A549 (cell line): ENCODE measurements around the gene CHM. TPM values are rescaled to one million over a fixed set of nuclear protein-coding genes. Genes with fewer than 3 reads are reported as not detected.

Source experiments
- ATAC-seq, 2 experiments: fragments of 200-7000 bp in 1 of 2; fragments of >200 bp in 1 of 2; cut with Nextera tagmentation in 1 of 2; cut with Tn5 transposase in 1 of 2; 3 replicates each; pipeline versions ENCODE4 v1.8.0 to v1.9.1; 2018 to 2020; ENCODE audit warnings: mild to moderate bottlenecking in 1 of 2, moderate library complexity in 1 of 2
- CTCF ChIA-PET: fragments of 300-600 bp; sonication (Branson Sonifier 250); formaldehyde crosslinking; extraction: SDS; loops from one replicate; lab custom pipeline; 2021; ENCODE audit warnings: antibody characterized with exemption, inconsistent platforms; lab: Yijun Ruan, JAX
- POLR2A ChIA-PET: fragments of 350-600 bp; formaldehyde crosslinking; extraction: SDS; loops from one replicate; lab custom pipeline; 2021; ENCODE audit warnings: antibody characterized with exemption, inconsistent platforms; lab: Yijun Ruan, JAX
- DNase-seq, 2 experiments: peaks; one replicate each; pipeline versions ENCODE4 v3.0.0 to v3.0.0-alpha.2; 2011 to 2016; ENCODE audit warnings: low read depth in 1 of 2, low spot score in 1 of 2
- FAIRE-seq: peaks from 2 replicates; lab custom pipeline; 2011; peaks lifted over from hg19 to GRCh38; lab: Jason Lieb, UNC
- H3K27ac ChIP-seq, 2 experiments: fragments of >200 bp; sonication (Bioruptor Twin); formaldehyde crosslinking; 3 replicates each; pipeline ENCODE4 v1.5.1; 2016 to 2017
- H3K4me1 ChIP-seq: fragments of >200 bp; sonication (Bioruptor Twin); formaldehyde crosslinking; 3 replicates; pipeline ENCODE4 v1.6.1; 2016
- H3K4me2 ChIP-seq: fragments of >200 bp; sonication (Bioruptor Twin); formaldehyde crosslinking; 3 replicates; pipeline ENCODE4 v1.6.1; 2016
- H3K4me3 ChIP-seq: fragments of >200 bp; sonication (Bioruptor Twin); formaldehyde crosslinking; 3 replicates; pipeline ENCODE4 v1.5.1; 2016
- H3K9me3 ChIP-seq: fragments of >200 bp; sonication (Bioruptor Twin); formaldehyde crosslinking; 3 replicates; pipeline ENCODE4 v1.6.1; 2016
- CBX2 ChIP-seq: fragments of 200-600 bp; sonication (generic); IDR thresholded peaks from 2 replicates; pipeline ENCODE4 v1.6.1; 2016; ENCODE audit warnings: low read depth, mild to moderate bottlenecking, borderline replicate concordance
- CEBPB ChIP-seq, 2 experiments: fragments of >200 bp in 1 of 2; sonication (Bioruptor Twin) in 1 of 2; formaldehyde crosslinking in 1 of 2; IDR thresholded peaks; 2 replicates each; pipeline ENCODE4 v1.6.1; 2012 to 2016
- CHD4 ChIP-seq: fragments of 200-600 bp; sonication (generic); IDR thresholded peaks from 2 replicates; pipeline ENCODE4 v1.6.1; 2016; ENCODE audit warnings: antibody characterized with exemption, mild to moderate bottlenecking, borderline replicate concordance
- EHMT2 ChIP-seq: fragments of 200-600 bp; sonication (generic); IDR thresholded peaks from 2 replicates; pipeline ENCODE4 v1.6.1; 2016; ENCODE audit warnings: antibody characterized with exemption, low read depth, mild to moderate bottlenecking, moderate library complexity
- EP300 ChIP-seq, 2 experiments: fragments of >200 bp; sonication (Bioruptor Twin); formaldehyde crosslinking; IDR thresholded peaks; 2 replicates in 1 of 2; 3 replicates in 1 of 2; pipeline ENCODE4 v1.6.1; 2016 to 2017
- ESRRA ChIP-seq: fragments of 150-350 bp; IDR thresholded peaks from 2 replicates; pipeline ENCODE4 v1.6.1; 2014; ENCODE audit warnings: mild to moderate bottlenecking, low read length, borderline replicate concordance
- FOXS1 ChIP-seq: fragments of 250-450 bp; sonication (Bioruptor Pico); IDR thresholded peaks from 2 replicates; pipeline ENCODE4 v1.5.0; 2020; ENCODE audit warnings: mild to moderate bottlenecking, moderate library complexity
- GATA3 ChIP-seq: IDR thresholded peaks from 2 replicates; pipeline ENCODE4 v1.6.1; 2012; ENCODE audit warnings: borderline replicate concordance
- JUN ChIP-seq, 2 experiments: fragments of >200 bp; sonication (Bioruptor Twin); formaldehyde crosslinking; IDR thresholded peaks; 2 replicates in 1 of 2; 3 replicates in 1 of 2; pipeline ENCODE4 v1.6.1; 2016 to 2017
- JUNB ChIP-seq: fragments of >200 bp; sonication (Bioruptor Twin); formaldehyde crosslinking; IDR thresholded peaks from 2 replicates; pipeline ENCODE4 v1.6.1; 2016
- KDM5A ChIP-seq: fragments of 200-600 bp; sonication (generic); IDR thresholded peaks from 2 replicates; pipeline ENCODE4 v1.6.1; 2016; ENCODE audit warnings: antibody characterized with exemption, mild to moderate bottlenecking
- MAFK ChIP-seq: fragments of 450-650 bp; IDR thresholded peaks from 2 replicates; pipeline ENCODE4 v1.6.1; 2014; ENCODE audit not compliant: partially characterized antibody
- MAZ ChIP-seq: fragments of 150-350 bp; IDR thresholded peaks from 2 replicates; pipeline ENCODE4 v1.6.1; 2014; ENCODE audit warnings: antibody characterized with exemption, low read depth, low read length, borderline replicate concordance
- MYC ChIP-seq: IDR thresholded peaks from 2 replicates; pipeline ENCODE4 v1.6.1; 2012; ENCODE audit warnings: mild to moderate bottlenecking, inconsistent platforms, low read length, improper control_type of control experiment, borderline replicate concordance
- POLR2A ChIP-seq: IDR thresholded peaks from 2 replicates; pipeline ENCODE4 v1.6.1; 2012; ENCODE audit warnings: mild to moderate bottlenecking, low read length
- POLR2AphosphoS2 ChIP-seq: conservative IDR thresholded peaks from 2 replicates; pipeline ENCODE4 v1.6.1; 2012; ENCODE audit warnings: low read length, improper control_type of control experiment, inconsistent platforms
- RAD21 ChIP-seq, 2 experiments: fragments of >200 bp in 1 of 2; sonication (Bioruptor Twin) in 1 of 2; formaldehyde crosslinking in 1 of 2; IDR thresholded peaks in 1 of 2; conservative IDR thresholded peaks in 1 of 2; 2 replicates in 1 of 2; 3 replicates in 1 of 2; pipeline ENCODE4 v1.6.1; 2012 to 2018; ENCODE audit warnings: inconsistent platforms in 1 of 2
- RCOR1 ChIP-seq: fragments of 150-350 bp; IDR thresholded peaks from 2 replicates; pipeline ENCODE4 v1.6.1; 2014; ENCODE audit warnings: antibody characterized with exemption, low read length, low read depth
- RFX5 ChIP-seq: fragments of 450-650 bp; IDR thresholded peaks from 2 replicates; pipeline ENCODE4 v1.7.1; 2014; ENCODE audit warnings: antibody characterized with exemption, mild to moderate bottlenecking, moderate library complexity
- RNF2 ChIP-seq: fragments of 200-600 bp; sonication (generic); IDR thresholded peaks from 2 replicates; pipeline ENCODE4 v1.6.1; 2016; ENCODE audit warnings: low read depth, mild to moderate bottlenecking, antibody characterized with exemption, moderate library complexity, borderline replicate concordance
- SMC3 ChIP-seq: fragments of >200 bp; sonication (Bioruptor Twin); formaldehyde crosslinking; IDR thresholded peaks from 3 replicates; pipeline ENCODE4 v1.6.1; 2018; ENCODE audit warnings: inconsistent platforms
- SREBF2 ChIP-seq: fragments of 450-650 bp; IDR thresholded peaks from 2 replicates; pipeline ENCODE4 v1.6.1; 2014; ENCODE audit warnings: mild to moderate bottlenecking, moderate library complexity
- TP53 ChIP-seq: fragments of 250-450 bp; sonication (Bioruptor Pico); IDR thresholded peaks from 2 replicates; pipeline ENCODE4 v1.5.0; 2021; ENCODE audit warnings: mild to moderate bottlenecking, moderate library complexity
- ZNF302 ChIP-seq: fragments of 250-450 bp; sonication (Bioruptor Pico); IDR thresholded peaks from 2 replicates; pipeline ENCODE4 v1.9.0; 2021; ENCODE audit warnings: inconsistent platforms, mild to moderate bottlenecking, moderate library complexity
- WGBS: methylation state at CpG from one replicate; pipeline ENCODE4 v1.1.6; 2017; ENCODE audit errors: missing lambda C conversion rate; 5-methylcytosine and 5-hydroxymethylcytosine counted together
- polyA plus RNA-seq, 4 experiments: library from polyadenylated mRNA; depleted of rRNA in 3 of 4; stranded (reverse); fragments of >200 nt; fragmentation: RNase III in 1 of 4; extraction: RNeasy Plus Mini Kit Qiagen cat#74134 plus additional on column Dnase treatment in 1 of 4; gene quantifications; 2 replicates in 3 of 4; 3 replicates in 1 of 4; pipeline ENCODE4 v1.2.3, GENCODE V29; 2011 to 2017
- TF ChIP-seq, protein P1 (sequence below): fragments of 450-650 bp; IDR thresholded peaks from 2 replicates; pipeline ENCODE4 v1.6.1; 2014; ENCODE audit warnings: antibody characterized with exemption
- TF ChIP-seq, protein P2 (sequence below): fragments of >200 bp; sonication (Bioruptor Twin); formaldehyde crosslinking; IDR thresholded peaks from 2 replicates; pipeline ENCODE4 v1.6.1; 2016
- TF ChIP-seq, protein P3 (sequence below): fragments of 250-450 bp; sonication (Bioruptor Pico); IDR thresholded peaks from 2 replicates; pipeline ENCODE4 v1.5.0; 2020; ENCODE audit warnings: low read depth, mild to moderate bottlenecking, moderate library complexity
- TF ChIP-seq, protein P4 (sequence below): fragments of 250-450 bp; sonication (Bioruptor Pico); IDR thresholded peaks from 2 replicates; pipeline ENCODE4 v1.5.0; 2021; ENCODE audit warnings: mild to moderate bottlenecking, moderate library complexity, borderline replicate concordance
- TF ChIP-seq, protein P5 (sequence below): fragments of 200-600 bp; sonication (generic); IDR thresholded peaks from 2 replicates; pipeline ENCODE4 v1.6.1; 2016; ENCODE audit warnings: antibody characterized with exemption, mild to moderate bottlenecking, moderate library complexity

CHM gene
- polyA plus RNA-seq, 2 of the 4 experiments (the other 2 are of a cell fraction): 13.9 to 23.7 TPM

DNA sequence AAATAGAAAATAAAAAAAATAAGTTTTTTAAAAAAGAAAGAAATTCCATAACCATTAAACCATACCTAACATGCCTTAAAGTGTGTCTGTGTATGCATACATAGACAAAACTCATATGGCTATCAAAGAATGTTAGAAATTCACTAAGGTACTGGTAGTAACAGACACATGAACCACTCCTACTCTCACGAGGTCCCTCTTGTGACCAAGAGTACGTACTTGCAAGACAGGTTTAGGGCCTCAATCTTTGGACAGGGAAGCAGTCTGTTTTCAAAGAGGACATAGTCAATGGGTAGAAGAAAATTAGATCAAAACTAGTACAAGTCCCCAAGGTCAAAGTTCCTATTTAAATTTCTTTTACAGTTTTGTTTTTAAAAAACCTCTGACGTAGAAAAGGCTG is 117.3 kb downstream of the CHM start (continued):
- TF ChIP-seq TP53 (CRISPR knock-in tag): no peak
- TF ChIP-seq RAD21 (conservative IDR thresholded peaks at IDR 0.05 in 1 of 2, IDR thresholded peaks at IDR 0.05 in 1 of 2): no peak

DNA sequence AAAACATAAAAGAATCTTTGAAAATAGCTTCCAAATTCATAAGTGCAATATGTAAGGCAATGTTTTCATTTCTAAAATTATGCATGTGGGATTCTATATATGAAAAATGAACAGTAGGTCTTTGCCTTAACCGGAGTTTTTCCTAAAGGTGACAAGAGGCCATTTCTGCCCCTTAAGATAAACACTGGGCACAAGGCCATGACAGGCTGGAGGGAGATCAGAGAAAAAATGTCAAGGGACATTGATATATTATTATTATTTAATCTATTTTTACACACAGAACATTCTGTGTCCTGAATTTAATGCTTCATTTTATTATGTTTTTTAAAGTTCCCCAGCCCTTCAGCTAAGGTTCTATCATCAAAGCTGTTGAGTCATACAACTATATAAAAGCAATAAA is 118.8 kb downstream of the CHM start:
- DNase-seq (no peak), FAIRE-seq (no peak), ATAC-seq (no peak)
- H3K4me3 ChIP-seq: no peak overlapping the region
- 90% methylated on average over 1 of the region's 1 CpG for WGBS
- CTCF ChIA-PET: no interaction called here
- H3K27ac ChIP-seq: no peak overlapping the region
- POLR2A ChIA-PET: no interaction called here
- TF ChIP-seq, protein P1, sequence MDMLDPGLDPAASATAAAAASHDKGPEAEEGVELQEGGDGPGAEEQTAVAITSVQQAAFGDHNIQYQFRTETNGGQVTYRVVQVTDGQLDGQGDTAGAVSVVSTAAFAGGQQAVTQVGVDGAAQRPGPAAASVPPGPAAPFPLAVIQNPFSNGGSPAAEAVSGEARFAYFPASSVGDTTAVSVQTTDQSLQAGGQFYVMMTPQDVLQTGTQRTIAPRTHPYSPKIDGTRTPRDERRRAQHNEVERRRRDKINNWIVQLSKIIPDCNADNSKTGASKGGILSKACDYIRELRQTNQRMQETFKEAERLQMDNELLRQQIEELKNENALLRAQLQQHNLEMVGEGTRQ: no peak
- TF ChIP-seq FOXS1 (CRISPR knock-in tag) (no peak), JUNB (no peak), SMC3 (no peak), JUN (IDR thresholded peaks at IDR 0.05) (no peak)
- H3K4me1 ChIP-seq: no peaks in the 10 kb centered on the region
- no peaks in the 10 kb centered on the region for H3K9me3 ChIP-seq
- H3K4me2 ChIP-seq: no peak overlapping the region

DNA sequence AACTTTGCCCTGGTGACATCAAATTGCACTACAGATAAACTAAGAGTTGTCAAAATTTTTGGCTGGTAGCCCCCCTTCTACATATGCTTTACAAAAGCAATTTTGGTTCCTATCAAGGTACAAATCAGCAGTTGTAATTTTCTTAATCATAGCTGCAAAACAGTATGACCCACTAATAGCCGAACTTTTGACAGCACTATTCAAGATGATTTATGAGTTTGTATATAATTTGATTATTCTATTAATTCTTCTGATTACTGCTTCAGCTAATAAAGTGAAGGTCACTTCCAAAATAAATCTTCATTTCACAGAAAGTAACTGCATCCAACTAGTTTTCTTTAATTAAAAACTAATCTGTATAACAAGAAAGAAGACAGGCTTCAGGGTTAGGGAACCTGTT is 119.6 kb downstream of the CHM start:
- Histone ChIP-seq H3K27ac (no peak overlapping the region), H3K4me3 (no peak overlapping the region), H3K4me1 (no peaks in the 10 kb centered on the region), H3K4me2 (no peak overlapping the region)
- ATAC-seq (no peak), DNase-seq (no peak), FAIRE-seq (no peak)
- ChIA-PET CTCF (no interaction called here), POLR2A (no interaction called here)
- WGBS: 91% methylated on average over 1 of the region's 1 CpG
- TF ChIP-seq CHD4 (no peak), CBX2 (no peak), ZNF302 (CRISPR knock-in tag) (no peak), RCOR1 (no peak), POLR2AphosphoS2 (no peak), ESRRA (no peak), POLR2A (no peak), MAZ (no peak)
- TF ChIP-seq, protein P2, sequence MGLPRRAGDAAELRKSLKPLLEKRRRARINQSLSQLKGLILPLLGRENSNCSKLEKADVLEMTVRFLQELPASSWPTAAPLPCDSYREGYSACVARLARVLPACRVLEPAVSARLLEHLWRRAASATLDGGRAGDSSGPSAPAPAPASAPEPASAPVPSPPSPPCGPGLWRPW: no peak
- TF ChIP-seq, protein P3, sequence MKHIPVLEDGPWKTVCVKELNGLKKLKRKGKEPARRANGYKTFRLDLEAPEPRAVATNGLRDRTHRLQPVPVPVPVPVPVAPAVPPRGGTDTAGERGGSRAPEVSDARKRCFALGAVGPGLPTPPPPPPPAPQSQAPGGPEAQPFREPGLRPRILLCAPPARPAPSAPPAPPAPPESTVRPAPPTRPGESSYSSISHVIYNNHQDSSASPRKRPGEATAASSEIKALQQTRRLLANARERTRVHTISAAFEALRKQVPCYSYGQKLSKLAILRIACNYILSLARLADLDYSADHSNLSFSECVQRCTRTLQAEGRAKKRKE: no peak
- TF ChIP-seq, all 56 proteins: peak for 0
- H3K9me3 ChIP-seq: no peaks in the 10 kb centered on the region

DNA sequence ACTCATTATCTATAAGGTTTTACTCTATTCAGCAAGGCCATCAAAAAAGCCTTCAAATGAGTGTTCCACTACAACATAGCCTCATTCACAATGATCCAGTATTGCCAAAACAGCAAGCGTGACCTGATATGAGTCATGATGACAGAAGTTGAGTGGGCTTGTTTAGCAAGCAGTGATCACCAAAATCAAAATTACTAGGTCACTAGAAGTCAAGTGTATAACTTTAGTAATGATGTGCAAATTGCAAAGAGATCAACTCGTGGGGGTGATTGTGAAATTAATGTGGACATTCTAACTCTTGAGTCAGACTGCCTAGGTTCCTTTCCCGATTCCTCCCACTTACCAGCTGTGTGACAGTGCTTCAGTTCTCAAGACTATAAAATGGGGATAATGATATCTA is 124.5 kb downstream of the CHM start:
- Histone ChIP-seq H3K4me3 (no peak overlapping the region), H3K9me3 (no peaks in the 10 kb centered on the region), H3K4me1 (no peaks in the 10 kb centered on the region), H3K4me2 (no peak overlapping the region), H3K27ac (no peak overlapping the region)
- ChIA-PET POLR2A (no interaction called here), CTCF (no interaction called here)
- 58% methylated on average over 2 of the region's 3 CpGs for WGBS
- FAIRE-seq (no peak), ATAC-seq (no peak), DNase-seq (no peak)
- no peak for TF ChIP-seq EP300 (IDR thresholded peaks at IDR 0.05)
- TF ChIP-seq, protein P4, sequence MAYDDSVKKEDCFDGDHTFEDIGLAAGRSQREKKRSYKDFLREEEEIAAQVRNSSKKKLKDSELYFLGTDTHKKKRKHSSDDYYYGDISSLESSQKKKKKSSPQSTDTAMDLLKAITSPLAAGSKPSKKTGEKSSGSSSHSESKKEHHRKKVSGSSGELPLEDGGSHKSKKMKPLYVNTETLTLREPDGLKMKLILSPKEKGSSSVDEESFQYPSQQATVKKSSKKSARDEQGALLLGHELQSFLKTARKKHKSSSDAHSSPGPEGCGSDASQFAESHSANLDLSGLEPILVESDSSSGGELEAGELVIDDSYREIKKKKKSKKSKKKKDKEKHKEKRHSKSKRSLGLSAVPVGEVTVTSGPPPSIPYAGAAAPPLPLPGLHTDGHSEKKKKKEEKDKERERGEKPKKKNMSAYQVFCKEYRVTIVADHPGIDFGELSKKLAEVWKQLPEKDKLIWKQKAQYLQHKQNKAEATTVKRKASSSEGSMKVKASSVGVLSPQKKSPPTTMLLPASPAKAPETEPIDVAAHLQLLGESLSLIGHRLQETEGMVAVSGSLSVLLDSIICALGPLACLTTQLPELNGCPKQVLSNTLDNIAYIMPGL (CRISPR knock-in tag): no peak
- TF ChIP-seq GATA3: no peak
- no peak for TF ChIP-seq RFX5
- TF ChIP-seq EHMT2: no peak
- TF ChIP-seq, protein P5, sequence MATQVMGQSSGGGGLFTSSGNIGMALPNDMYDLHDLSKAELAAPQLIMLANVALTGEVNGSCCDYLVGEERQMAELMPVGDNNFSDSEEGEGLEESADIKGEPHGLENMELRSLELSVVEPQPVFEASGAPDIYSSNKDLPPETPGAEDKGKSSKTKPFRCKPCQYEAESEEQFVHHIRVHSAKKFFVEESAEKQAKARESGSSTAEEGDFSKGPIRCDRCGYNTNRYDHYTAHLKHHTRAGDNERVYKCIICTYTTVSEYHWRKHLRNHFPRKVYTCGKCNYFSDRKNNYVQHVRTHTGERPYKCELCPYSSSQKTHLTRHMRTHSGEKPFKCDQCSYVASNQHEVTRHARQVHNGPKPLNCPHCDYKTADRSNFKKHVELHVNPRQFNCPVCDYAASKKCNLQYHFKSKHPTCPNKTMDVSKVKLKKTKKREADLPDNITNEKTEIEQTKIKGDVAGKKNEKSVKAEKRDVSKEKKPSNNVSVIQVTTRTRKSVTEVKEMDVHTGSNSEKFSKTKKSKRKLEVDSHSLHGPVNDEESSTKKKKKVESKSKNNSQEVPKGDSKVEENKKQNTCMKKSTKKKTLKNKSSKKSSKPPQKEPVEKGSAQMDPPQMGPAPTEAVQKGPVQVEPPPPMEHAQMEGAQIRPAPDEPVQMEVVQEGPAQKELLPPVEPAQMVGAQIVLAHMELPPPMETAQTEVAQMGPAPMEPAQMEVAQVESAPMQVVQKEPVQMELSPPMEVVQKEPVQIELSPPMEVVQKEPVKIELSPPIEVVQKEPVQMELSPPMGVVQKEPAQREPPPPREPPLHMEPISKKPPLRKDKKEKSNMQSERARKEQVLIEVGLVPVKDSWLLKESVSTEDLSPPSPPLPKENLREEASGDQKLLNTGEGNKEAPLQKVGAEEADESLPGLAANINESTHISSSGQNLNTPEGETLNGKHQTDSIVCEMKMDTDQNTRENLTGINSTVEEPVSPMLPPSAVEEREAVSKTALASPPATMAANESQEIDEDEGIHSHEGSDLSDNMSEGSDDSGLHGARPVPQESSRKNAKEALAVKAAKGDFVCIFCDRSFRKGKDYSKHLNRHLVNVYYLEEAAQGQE: no peak
- TF ChIP-seq MAFK: no peak
- no peak for TF ChIP-seq RNF2
- no peak for TF ChIP-seq MYC
- no peak for TF ChIP-seq CEBPB (IDR thresholded peaks at IDR 0.05)
- no peak for TF ChIP-seq KDM5A
- no peak for TF ChIP-seq SREBF2
- no peak for TF ChIP-seq SMC3
